Panc1 (cell line): Measurements from ENCODE around the gene SLC6A14.

Experiments
- POLR2AphosphoS5 ChIP-seq: IDR thresholded peaks from 2 replicates; pipeline ENCODE4 v1.6.1; 2012; ENCODE audit warnings: mild to moderate bottlenecking, low read depth, low read length, moderate library complexity
- TCF7L2 ChIP-seq: IDR thresholded peaks from 2 replicates; pipeline ENCODE4 v1.6.1; 2011; ENCODE audit warnings: mild to moderate bottlenecking, low read depth, low read length, inconsistent platforms
- TF ChIP-seq, protein P1 (sequence below): fragments of 450-650 bp; IDR thresholded peaks from 2 replicates; pipeline ENCODE4 v1.5.1; 2017; ENCODE audit warnings: mild to moderate bottlenecking

DNA sequence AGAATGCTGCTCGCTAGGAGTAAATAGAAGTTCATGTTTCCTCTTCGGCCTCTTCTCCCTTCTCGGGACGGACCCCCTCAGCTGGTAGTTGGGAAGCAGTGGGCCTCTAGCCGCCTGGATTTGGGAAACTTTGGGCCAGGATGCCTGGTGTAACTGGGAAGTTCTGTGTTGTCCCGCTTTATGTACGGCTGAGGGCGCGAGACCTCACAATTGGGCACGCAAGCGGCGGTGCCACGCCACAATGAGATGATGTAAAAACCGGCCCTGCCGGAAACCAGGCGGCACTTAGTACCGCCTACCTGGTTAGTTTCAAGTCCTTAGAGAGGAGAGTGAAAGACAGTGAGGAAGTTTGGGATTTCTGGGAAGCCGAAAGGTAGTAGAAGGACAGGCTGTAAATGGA, 26.4 kb downstream of the SLC6A14 start, which contains the start of gene CT83:
- TF ChIP-seq, protein P1, sequence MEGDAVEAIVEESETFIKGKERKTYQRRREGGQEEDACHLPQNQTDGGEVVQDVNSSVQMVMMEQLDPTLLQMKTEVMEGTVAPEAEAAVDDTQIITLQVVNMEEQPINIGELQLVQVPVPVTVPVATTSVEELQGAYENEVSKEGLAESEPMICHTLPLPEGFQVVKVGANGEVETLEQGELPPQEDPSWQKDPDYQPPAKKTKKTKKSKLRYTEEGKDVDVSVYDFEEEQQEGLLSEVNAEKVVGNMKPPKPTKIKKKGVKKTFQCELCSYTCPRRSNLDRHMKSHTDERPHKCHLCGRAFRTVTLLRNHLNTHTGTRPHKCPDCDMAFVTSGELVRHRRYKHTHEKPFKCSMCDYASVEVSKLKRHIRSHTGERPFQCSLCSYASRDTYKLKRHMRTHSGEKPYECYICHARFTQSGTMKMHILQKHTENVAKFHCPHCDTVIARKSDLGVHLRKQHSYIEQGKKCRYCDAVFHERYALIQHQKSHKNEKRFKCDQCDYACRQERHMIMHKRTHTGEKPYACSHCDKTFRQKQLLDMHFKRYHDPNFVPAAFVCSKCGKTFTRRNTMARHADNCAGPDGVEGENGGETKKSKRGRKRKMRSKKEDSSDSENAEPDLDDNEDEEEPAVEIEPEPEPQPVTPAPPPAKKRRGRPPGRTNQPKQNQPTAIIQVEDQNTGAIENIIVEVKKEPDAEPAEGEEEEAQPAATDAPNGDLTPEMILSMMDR = no peak
- no peak for TF ChIP-seq TCF7L2
- no peak for TF ChIP-seq POLR2AphosphoS5
